ENCODE data around the gene OR2A14. TPM values are rescaled to one million over a fixed set of nuclear protein-coding genes. Genes with fewer than 3 reads are reported as not detected.
A peak's percentile ranks its signal among the peaks of the same experiment; 100 is the strongest.
"Not testable (repeated sequence)": the region's sequence is repeated elsewhere in the genome, so short reads cannot be mapped to it uniquely, and the experiment has no call there.

The OR2A14 gene
- polyA plus RNA-seq, 1 experiment: not detected

- H3K36me3 ChIP-seq (ENCODE audit: control insufficient read depth, insufficient read depth, low read length): no peaks in the 10 kb centered on the region
- H3K27me3 ChIP-seq (ENCODE audit: control insufficient read depth, insufficient read depth, low read length): no peaks in the 10 kb centered on the region
- CTCF ChIA-PET: no interaction called here
- H3K4me3 ChIP-seq (ENCODE audit: low read depth, low read length): no peak overlapping the region
- no peak for DNase-seq (ENCODE audit: low read depth)
- no peak for TF ChIP-seq CTCF (IDR thresholded peaks at IDR 0.05; ENCODE audit: insufficient read depth, low read depth, low read length)
- POLR2A ChIA-PET: no interaction called here
Observed at GRCh38 chr7:144174613-144175012, 51.6 kb downstream of the OR2A14 start.

GRCh38 chr7:144178380-144179164 is 55.6 kb downstream of the OR2A14 start:
- H3K36me3 ChIP-seq (ENCODE audit: control insufficient read depth, insufficient read depth, low read length); H3K27me3 ChIP-seq (ENCODE audit: control insufficient read depth, insufficient read depth, low read length); DNase-seq (ENCODE audit: low read depth); H3K4me3 ChIP-seq (ENCODE audit: low read depth, low read length); POLR2A ChIA-PET: not testable (repeated sequence)
- peak; percentile 29; the same call in 1 of the 2 replicates for TF ChIP-seq CTCF (IDR thresholded peaks at IDR 0.05; ENCODE audit: insufficient read depth, low read depth, low read length)
- CTCF ChIA-PET: interaction anchor here (0.9 to 1.3 kb wide), 2 partner anchors 34 to 213 kb away, joined by 3 to 10 read pairs; no protein-coding TSS in a partner anchor

GRCh38 chr7:144179165-144179479 is 56.1 kb downstream of the OR2A14 start:
- CTCF ChIA-PET; POLR2A ChIA-PET; H3K4me3 ChIP-seq (ENCODE audit: low read depth, low read length); H3K36me3 ChIP-seq (ENCODE audit: control insufficient read depth, insufficient read depth, low read length); DNase-seq (ENCODE audit: low read depth); H3K27me3 ChIP-seq (ENCODE audit: control insufficient read depth, insufficient read depth, low read length): not testable (repeated sequence)

Small RNA genes lying within 50 kb of the gene (small RNA-seq; reads per million reads assigned to genes)
- not detected for gene OR2A41P (ENCODE audit: insufficient read length, low read depth, low replicate concordance)

Other genes with a start within 250 kb of the OR2A14 start
- gene TCAF1, start 221.0 kb upstream of the OR2A14 start, polyA plus RNA-seq (2011; rRNA removed): 39.9 and 55.2 TPM in 2 replicates
- gene OR2F2, start 187.9 kb upstream of the OR2A14 start, polyA plus RNA-seq (2011; rRNA removed): not detected in 2 replicates
- not detected in 2 replicates for gene OR2F1, start 168.3 kb upstream of the OR2A14 start, polyA plus RNA-seq (2011; rRNA removed)
- gene OR6B1, start 122.9 kb upstream of the OR2A14 start, polyA plus RNA-seq (2011; rRNA removed): not detected in 2 replicates
- gene OR2A5, start 74.2 kb upstream of the OR2A14 start, polyA plus RNA-seq (2011; rRNA removed): not detected in 2 replicates
- gene OR2A25, start 53.4 kb upstream of the OR2A14 start, polyA plus RNA-seq (2011; rRNA removed): not detected in 2 replicates
- gene OR2A12, start 36.9 kb upstream of the OR2A14 start, polyA plus RNA-seq (2011; rRNA removed): not detected in 2 replicates
- not detected in 2 replicates for gene OR2A2, start 13.6 kb upstream of the OR2A14 start, polyA plus RNA-seq (2011; rRNA removed)
- 0.91 and 0.98 TPM in 2 replicates for gene CTAGE4, start 60.3 kb downstream of the OR2A14 start, polyA plus RNA-seq (2011; rRNA removed)
- 0.37 and 0.91 TPM in 2 replicates for gene ARHGEF35, start 72.7 kb downstream of the OR2A14 start, polyA plus RNA-seq (2011; rRNA removed)
- 0.02 TPM in 1 of 2 replicates, not detected in the other for gene OR2A42, start 116.4 kb downstream of the OR2A14 start, polyA plus RNA-seq (2011; rRNA removed)
- gene OR2A7, start 141.6 kb downstream of the OR2A14 start, polyA plus RNA-seq (2011; rRNA removed): 0.53 and 0.86 TPM in 2 replicates
- 0.21 and 0.54 TPM in 2 replicates for gene CTAGE8, start 146.1 kb downstream of the OR2A14 start, polyA plus RNA-seq (2011; rRNA removed)
- gene OR2A1, start 189.2 kb downstream of the OR2A14 start, polyA plus RNA-seq (2011; rRNA removed): 0.13 TPM in 1 of 2 replicates, not detected in the other
- 7.4 and 8.9 TPM in 2 replicates for gene ARHGEF5, start 232.2 kb downstream of the OR2A14 start, polyA plus RNA-seq (2011; rRNA removed)

All from BJ (cell line).